Measurements from ENCODE around the gene ZNF800. TPM values are rescaled to one million over a fixed set of nuclear protein-coding genes. Genes with fewer than 3 reads are reported as not detected.

Gene ZNF800
- total RNA-seq, 1 experiment from 2014 or later, result 32.4 TPM

- Histone ChIP-seq H3K79me2 (ENCODE audit: low read depth) (no peaks in the 10 kb centered on the region), H2AFZ (no peak overlapping the region), H3K36me3 (ENCODE audit: low read depth) (peaks cover 7% of the 10 kb centered on the region; the same call in 1 of the 2 replicates), H3K27me3 (ENCODE audit: insufficient read depth, low read depth) (no peaks in the 10 kb centered on the region), H3F3A (ENCODE audit: insufficient read depth, low read depth) (peaks cover 4% of the 10 kb centered on the region; the same call in 1 of the 2 replicates), H3K9me2 (ENCODE audit: insufficient read depth) (no peaks in the 10 kb centered on the region), H3K4me3 (no peak overlapping the region), H3K4me1 (replicated peaks; ENCODE audit: insufficient read depth) (no peaks in the 10 kb centered on the region), H3K4me2 (no peak overlapping the region), H4K20me1 (ENCODE audit: insufficient read depth) (peaks cover 16% of the 10 kb centered on the region), H3K27ac (no peak overlapping the region), H3K9me3 (ENCODE audit: insufficient read depth, low read depth) (no peaks in the 10 kb centered on the region)
- intact Hi-C loops (cut with micrococcal nuclease; ENCODE audit: unreplicated experiment), result no loop called here
- no TSS peak for BruUV-seq (replicated peaks)
- ChIA-PET CTCF (no interaction called here), POLR2A (ENCODE audit: unreplicated experiment) (no interaction called here)
- no peak for DNase-seq
- TF ChIP-seq EZH2 (IDR thresholded peaks at IDR 0.05; ENCODE audit: low read depth), result no peak
- no peak for TF ChIP-seq CTCF (conservative IDR thresholded peaks at IDR 0.05)
These were observed 25.8 kb downstream of the ZNF800 start for GRCh38 chr7:127366680-127367079.

- Histone ChIP-seq H3K4me1 (replicated peaks; ENCODE audit: insufficient read depth) (no peaks in the 10 kb centered on the region), H2AFZ (no peak overlapping the region), H3F3A (ENCODE audit: insufficient read depth, low read depth) (peaks cover 4% of the 10 kb centered on the region; the same call in 1 of the 2 replicates), H3K9me3 (ENCODE audit: insufficient read depth, low read depth) (no peaks in the 10 kb centered on the region), H3K9me2 (ENCODE audit: insufficient read depth) (no peaks in the 10 kb centered on the region), H3K27ac (no peak overlapping the region), H3K36me3 (ENCODE audit: low read depth) (no peaks in the 10 kb centered on the region; the same call in 1 of the 2 replicates), H3K4me3 (no peak overlapping the region), H3K4me2 (no peak overlapping the region), H4K20me1 (ENCODE audit: insufficient read depth) (peaks cover 16% of the 10 kb centered on the region), H3K79me2 (ENCODE audit: low read depth) (no peaks in the 10 kb centered on the region), H3K27me3 (ENCODE audit: insufficient read depth, low read depth) (no peaks in the 10 kb centered on the region)
- POLR2A ChIA-PET (ENCODE audit: unreplicated experiment), result no interaction called here
- CTCF ChIA-PET, result no interaction called here
- TF ChIP-seq EZH2 (IDR thresholded peaks at IDR 0.05; ENCODE audit: low read depth) (no peak), CTCF (conservative IDR thresholded peaks at IDR 0.05) (no peak)
- no TSS peak for BruUV-seq (replicated peaks)
- no peak for DNase-seq
- intact Hi-C loops (cut with micrococcal nuclease; ENCODE audit: unreplicated experiment), result no loop called here
These were observed 26.6 kb downstream of the ZNF800 start for GRCh38 chr7:127365957-127366315.

- ChIA-PET POLR2A (ENCODE audit: unreplicated experiment) (no interaction called here), CTCF (no interaction called here)
- Histone ChIP-seq H2AFZ (no peak overlapping the region), H3K4me3 (no peak overlapping the region), H3K27ac (no peak overlapping the region), H3K9me3 (ENCODE audit: insufficient read depth, low read depth) (no peaks in the 10 kb centered on the region; the same call in 1 of the 2 replicates), H3K4me1 (replicated peaks; ENCODE audit: insufficient read depth) (no peaks in the 10 kb centered on the region), H4K20me1 (ENCODE audit: insufficient read depth) (peaks cover 16% of the 10 kb centered on the region), H3K36me3 (ENCODE audit: low read depth) (no peaks in the 10 kb centered on the region; the same call in 1 of the 2 replicates), H3K79me2 (ENCODE audit: low read depth) (no peaks in the 10 kb centered on the region), H3K27me3 (ENCODE audit: insufficient read depth, low read depth) (no peaks in the 10 kb centered on the region), H3F3A (ENCODE audit: insufficient read depth, low read depth) (peaks cover 4% of the 10 kb centered on the region; the same call in 1 of the 2 replicates), H3K4me2 (no peak overlapping the region), H3K9me2 (ENCODE audit: insufficient read depth) (no peaks in the 10 kb centered on the region)
- no TSS peak for BruUV-seq (replicated peaks)
- no peak for DNase-seq
- no peak for TF ChIP-seq CTCF (conservative IDR thresholded peaks at IDR 0.05)
- no peak for TF ChIP-seq EZH2 (IDR thresholded peaks at IDR 0.05; ENCODE audit: low read depth)
- intact Hi-C loops (cut with micrococcal nuclease; ENCODE audit: unreplicated experiment), result no loop called here
These were observed 27.1 kb downstream of the ZNF800 start for GRCh38 chr7:127365164-127365956.

Data from PC-9 (cell line).